ENCODE results near the gene CREB3L2. TPM values are rescaled to one million over a fixed set of nuclear protein-coding genes. Genes with fewer than 3 reads are reported as not detected.

The CREB3L2 gene
- total RNA-seq, 1 donor from 2014 or later: 61.8 TPM

GRCh38 chr7:138033241-138033640 lies 31.4 kb upstream of the CREB3L2 start:
- ATAC-seq (no peak), DNase-seq (no peak)
- TF ChIP-seq CTCF (IDR thresholded peaks at IDR 0.05): no peak
- Histone ChIP-seq H3K4me3 (no peak overlapping the region), H3K9me3 (no peaks in the 10 kb centered on the region), H3K4me1 (no peaks in the 10 kb centered on the region), H3K36me3 (no peaks in the 10 kb centered on the region), H3K27ac (no peak overlapping the region), H3K27me3 (no peaks in the 10 kb centered on the region)
- intact Hi-C loops (cut with DNase I): no loop called here

GRCh38 chr7:138032770-138033169 lies 30.9 kb upstream of the CREB3L2 start:
- H3K27me3 ChIP-seq: no peaks in the 10 kb centered on the region
- ATAC-seq (no peak), DNase-seq (no peak)
- no peak overlapping the region for H3K27ac ChIP-seq
- H3K4me3 ChIP-seq: no peak overlapping the region
- TF ChIP-seq CTCF (IDR thresholded peaks at IDR 0.05): no peak
- no peaks in the 10 kb centered on the region for H3K9me3 ChIP-seq
- no peaks in the 10 kb centered on the region for H3K36me3 ChIP-seq
- no peaks in the 10 kb centered on the region for H3K4me1 ChIP-seq
- intact Hi-C loops (cut with DNase I): no loop called here

- Histone ChIP-seq H3K27me3 (no peaks in the 10 kb centered on the region), H3K4me3 (no peak overlapping the region), H3K4me1 (no peaks in the 10 kb centered on the region), H3K36me3 (no peaks in the 10 kb centered on the region), H3K9me3 (no peaks in the 10 kb centered on the region), H3K27ac (no peak overlapping the region)
- ATAC-seq: no peak
- intact Hi-C loops (cut with DNase I): no loop called here
- no peak for DNase-seq
- TF ChIP-seq CTCF (IDR thresholded peaks at IDR 0.05): no peak
These were observed 30.3 kb upstream of the CREB3L2 start for GRCh38 chr7:138032186-138032585.

GRCh38 chr7:138030679-138031351 lies 28.9 kb upstream of the CREB3L2 start:
- H3K27ac ChIP-seq: no peak overlapping the region
- no peaks in the 10 kb centered on the region for H3K4me1 ChIP-seq
- no peak for TF ChIP-seq CTCF (IDR thresholded peaks at IDR 0.05)
- H3K27me3 ChIP-seq: no peaks in the 10 kb centered on the region
- intact Hi-C loops (cut with DNase I): no loop called here
- no peak overlapping the region for H3K4me3 ChIP-seq
- no peak for ATAC-seq
- DNase-seq: no peak
- no peaks in the 10 kb centered on the region for H3K9me3 ChIP-seq
- no peaks in the 10 kb centered on the region for H3K36me3 ChIP-seq

GRCh38 chr7:138029941-138030340 lies 28.1 kb upstream of the CREB3L2 start:
- Histone ChIP-seq H3K36me3 (no peaks in the 10 kb centered on the region), H3K9me3 (no peaks in the 10 kb centered on the region), H3K27ac (no peak overlapping the region), H3K27me3 (no peaks in the 10 kb centered on the region), H3K4me1 (no peaks in the 10 kb centered on the region), H3K4me3 (no peak overlapping the region)
- DNase-seq (no peak), ATAC-seq (no peak)
- intact Hi-C loops (cut with DNase I): no loop called here
- TF ChIP-seq CTCF (IDR thresholded peaks at IDR 0.05): no peak

GRCh38 chr7:138029126-138029525 lies 27.2 kb upstream of the CREB3L2 start:
- intact Hi-C loops (cut with DNase I): no loop called here
- no peak for DNase-seq
- no peak for TF ChIP-seq CTCF (IDR thresholded peaks at IDR 0.05)

More at GRCh38 chr7:138029126-138029525, 27.2 kb upstream of the CREB3L2 start:
- H3K27me3 ChIP-seq: no peaks in the 10 kb centered on the region
- H3K36me3 ChIP-seq: no peaks in the 10 kb centered on the region
- ATAC-seq: no peak
- H3K4me3 ChIP-seq: no peak overlapping the region
- H3K27ac ChIP-seq: no peak overlapping the region
- no peaks in the 10 kb centered on the region for H3K9me3 ChIP-seq
- H3K4me1 ChIP-seq: no peaks in the 10 kb centered on the region
